ENCODE measurements around the gene RNU6-9.
"Not testable (repeated sequence)": the region's sequence is repeated elsewhere in the genome, so short reads cannot be mapped to it uniquely, and the experiment has no call there.

The RNU6-9 gene

DNA sequence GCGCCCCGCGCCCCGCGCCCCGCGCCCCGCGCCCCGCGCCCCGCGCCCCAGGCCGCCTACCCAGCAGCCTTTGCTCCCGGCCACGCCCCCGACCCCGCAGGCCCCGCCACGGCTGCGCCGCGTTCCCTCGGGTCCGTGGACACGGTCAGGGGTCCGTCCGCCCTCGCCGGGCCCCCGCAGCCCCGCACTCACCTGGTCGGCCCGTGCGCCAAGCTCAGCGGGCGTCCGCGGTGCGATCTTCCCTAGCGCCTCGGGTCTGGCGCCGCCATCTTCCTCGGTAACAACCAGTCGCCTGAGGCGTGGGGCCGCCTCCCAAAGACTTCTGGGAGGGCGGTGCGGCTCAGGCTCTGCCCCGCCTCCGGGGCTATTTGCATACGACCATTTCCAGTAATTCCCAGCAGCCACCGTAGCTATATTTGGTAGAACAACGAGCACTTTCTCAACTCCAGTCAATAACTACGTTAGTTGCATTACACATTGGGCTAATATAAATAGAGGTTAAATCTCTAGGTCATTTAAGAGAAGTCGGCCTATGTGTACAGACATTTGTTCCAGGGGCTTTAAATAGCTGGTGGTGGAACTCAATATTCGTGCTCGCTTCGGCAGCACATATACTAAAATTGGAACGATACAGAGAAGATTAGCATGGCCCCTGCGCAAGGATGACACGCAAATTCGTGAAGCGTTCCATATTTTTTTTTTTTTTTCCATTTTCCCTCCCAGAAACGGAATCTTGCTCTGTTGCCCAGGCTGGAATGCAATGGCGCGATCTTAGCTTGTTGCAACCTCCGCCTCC, at the start of gene RNU6-9, which contains the start of gene MED16:
Gene RNU6-9 (plus strand): TSS at position 591 of the 796 bp plus-strand sequence.
Gene MED16 (minus strand): TSS at position 294 of the 796 bp plus-strand sequence. CDS start 2,056 bp downstream, outside the sequence.
- DNase-seq (ENCODE audit: low spot score), result peak; percentile 96

- no peak for DNase-seq (ENCODE audit: low spot score)
Measured at GRCh38 chr19:843836-844545, 49.3 kb upstream of the RNU6-9 start.

- no peak for DNase-seq (ENCODE audit: low spot score)
Measured at GRCh38 chr19:844546-844971, 48.7 kb upstream of the RNU6-9 start.

DNA sequence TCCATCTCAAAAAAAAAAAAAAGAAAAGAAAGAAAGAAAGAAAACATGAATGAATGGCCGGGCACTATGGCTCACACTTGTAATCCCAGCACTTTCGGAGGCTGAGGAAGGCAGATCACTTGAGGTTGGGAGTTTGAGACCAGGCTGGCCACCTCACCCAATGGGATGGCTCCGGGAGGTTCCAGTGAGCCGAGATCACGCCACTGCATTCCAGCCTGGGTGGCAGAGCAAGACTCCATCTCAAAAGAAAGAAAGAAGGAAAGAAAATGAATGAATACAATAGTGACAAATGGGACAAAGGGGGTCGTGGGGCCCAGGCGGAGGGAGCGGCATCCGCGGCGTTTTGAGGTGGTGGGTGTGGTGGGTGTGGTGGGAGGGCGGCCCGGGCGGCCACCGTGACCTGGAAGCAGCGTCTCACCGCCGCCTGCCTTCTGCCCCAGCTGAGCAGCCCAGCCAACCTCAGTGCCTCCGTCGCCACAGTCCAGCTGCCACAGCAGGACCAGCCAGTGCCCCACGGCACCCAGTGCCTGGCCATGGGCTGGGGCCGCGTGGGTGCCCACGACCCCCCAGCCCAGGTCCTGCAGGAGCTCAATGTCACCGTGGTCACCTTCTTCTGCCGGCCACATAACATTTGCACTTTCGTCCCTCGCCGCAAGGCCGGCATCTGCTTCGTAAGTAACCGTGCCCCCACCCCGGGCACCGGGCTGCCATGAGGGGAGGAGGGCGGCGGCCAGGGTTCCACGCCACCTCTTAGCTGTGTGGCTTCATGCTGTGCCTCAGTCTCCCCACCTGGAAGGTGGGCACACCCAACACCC, 47.4 kb upstream of the RNU6-9 start:
- DNase-seq (ENCODE audit: low spot score), result no peak

GRCh38 chr19:848386-848921, 44.8 kb upstream of the RNU6-9 start:
- no peak for DNase-seq (ENCODE audit: low spot score)

DNA sequence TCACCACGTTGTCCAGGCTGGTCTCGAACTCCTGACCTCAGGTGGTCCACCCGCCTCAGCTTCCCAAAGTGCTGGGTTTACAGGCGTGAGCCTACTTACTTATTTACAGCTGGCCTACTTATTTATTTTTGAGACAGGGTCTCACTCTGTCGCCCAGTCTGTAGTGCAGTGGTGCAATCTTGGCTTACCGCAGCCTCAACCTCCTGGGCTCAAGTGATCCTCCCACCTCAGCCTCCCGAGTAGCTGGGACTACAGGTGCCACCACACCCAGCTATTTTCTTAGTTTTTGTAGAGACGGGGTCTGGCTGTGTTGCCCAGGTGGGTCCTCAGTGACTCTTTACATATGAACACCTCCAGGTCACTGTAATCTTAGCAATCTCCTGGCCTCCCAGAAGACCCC, 44.1 kb upstream of the RNU6-9 start:
- not testable (repeated sequence) for DNase-seq (ENCODE audit: low spot score)

- no peak for DNase-seq (ENCODE audit: low spot score)
Measured at GRCh38 chr19:850221-850978, 42.9 kb upstream of the RNU6-9 start.

GRCh38 chr19:850979-851335, 42.3 kb upstream of the RNU6-9 start:
- DNase-seq (ENCODE audit: low spot score), result no peak

- no peak for DNase-seq (ENCODE audit: low spot score)
Measured at GRCh38 chr19:852136-853013, 40.9 kb upstream of the RNU6-9 start, which contains the start of gene ELANE. ELANE (plus strand) TSS chr19:852303; CDS start chr19:852329, 26 bp downstream.

DNA sequence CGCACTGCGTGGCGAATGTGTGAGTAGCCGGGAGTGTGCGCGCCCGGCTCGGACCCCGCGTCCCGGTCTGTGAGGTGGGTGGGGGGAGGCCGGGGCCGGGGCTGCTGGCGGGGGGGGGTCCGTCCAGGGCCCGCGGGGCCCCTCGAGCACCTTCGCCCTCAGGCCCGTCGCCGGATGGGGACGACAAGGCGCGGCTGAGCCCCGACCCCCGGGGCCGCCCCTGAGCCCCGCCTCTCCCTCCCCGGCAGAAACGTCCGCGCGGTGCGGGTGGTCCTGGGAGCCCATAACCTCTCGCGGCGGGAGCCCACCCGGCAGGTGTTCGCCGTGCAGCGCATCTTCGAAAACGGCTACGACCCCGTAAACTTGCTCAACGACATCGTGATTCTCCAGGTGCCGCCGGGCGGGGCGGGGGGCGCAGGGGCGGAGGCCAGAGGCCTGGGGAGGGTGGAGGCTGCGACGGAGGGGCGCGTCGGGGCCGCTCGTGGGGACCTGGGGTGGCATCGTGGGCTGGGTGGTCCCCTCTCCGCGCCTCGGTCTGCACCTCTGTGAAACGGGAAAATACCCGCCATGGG, 40.2 kb upstream of the RNU6-9 start:
- DNase-seq (ENCODE audit: low spot score), result no peak

DNA sequence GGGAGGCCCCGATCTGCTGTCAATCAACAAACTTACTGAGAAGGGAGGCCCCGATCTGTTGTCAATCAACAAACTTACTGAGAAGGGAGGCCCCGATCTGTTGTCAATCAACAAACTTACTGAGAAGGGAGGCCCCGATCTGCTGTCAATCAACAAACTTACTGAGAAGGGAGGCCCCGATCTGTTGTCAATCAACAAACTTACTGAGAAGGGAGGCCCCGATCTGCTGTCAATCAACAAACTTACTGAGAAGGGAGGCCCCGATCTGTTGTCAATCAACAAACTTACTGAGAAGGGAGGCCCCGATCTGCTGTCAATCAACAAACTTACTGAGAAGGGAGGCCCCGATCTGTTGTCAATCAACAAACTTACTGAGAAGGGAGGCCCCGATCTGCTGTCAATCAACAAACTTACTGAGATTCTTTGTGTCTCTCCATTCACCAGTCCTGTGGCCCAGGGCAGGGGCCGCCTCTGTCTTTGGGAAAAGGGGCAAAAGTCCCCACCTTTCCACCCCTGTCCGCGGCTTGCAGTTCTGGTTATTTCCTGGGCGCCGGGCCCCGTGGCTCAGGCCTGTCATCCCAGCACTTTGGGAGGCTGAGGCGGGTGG, 39.6 kb upstream of the RNU6-9 start:
- not testable (repeated sequence) for DNase-seq (ENCODE audit: low spot score)

GRCh38 chr19:854549-854948, 38.7 kb upstream of the RNU6-9 start:
- no peak for DNase-seq (ENCODE audit: low spot score)

GRCh38 chr19:855142-855541, 38.1 kb upstream of the RNU6-9 start:
- no peak for DNase-seq (ENCODE audit: low spot score)

GRCh38 chr19:855566-856120, 37.6 kb upstream of the RNU6-9 start:
- DNase-seq (ENCODE audit: low spot score), result no peak

- no peak for DNase-seq (ENCODE audit: low spot score)
Measured at GRCh38 chr19:858284-858683, 35.0 kb upstream of the RNU6-9 start.

DNA sequence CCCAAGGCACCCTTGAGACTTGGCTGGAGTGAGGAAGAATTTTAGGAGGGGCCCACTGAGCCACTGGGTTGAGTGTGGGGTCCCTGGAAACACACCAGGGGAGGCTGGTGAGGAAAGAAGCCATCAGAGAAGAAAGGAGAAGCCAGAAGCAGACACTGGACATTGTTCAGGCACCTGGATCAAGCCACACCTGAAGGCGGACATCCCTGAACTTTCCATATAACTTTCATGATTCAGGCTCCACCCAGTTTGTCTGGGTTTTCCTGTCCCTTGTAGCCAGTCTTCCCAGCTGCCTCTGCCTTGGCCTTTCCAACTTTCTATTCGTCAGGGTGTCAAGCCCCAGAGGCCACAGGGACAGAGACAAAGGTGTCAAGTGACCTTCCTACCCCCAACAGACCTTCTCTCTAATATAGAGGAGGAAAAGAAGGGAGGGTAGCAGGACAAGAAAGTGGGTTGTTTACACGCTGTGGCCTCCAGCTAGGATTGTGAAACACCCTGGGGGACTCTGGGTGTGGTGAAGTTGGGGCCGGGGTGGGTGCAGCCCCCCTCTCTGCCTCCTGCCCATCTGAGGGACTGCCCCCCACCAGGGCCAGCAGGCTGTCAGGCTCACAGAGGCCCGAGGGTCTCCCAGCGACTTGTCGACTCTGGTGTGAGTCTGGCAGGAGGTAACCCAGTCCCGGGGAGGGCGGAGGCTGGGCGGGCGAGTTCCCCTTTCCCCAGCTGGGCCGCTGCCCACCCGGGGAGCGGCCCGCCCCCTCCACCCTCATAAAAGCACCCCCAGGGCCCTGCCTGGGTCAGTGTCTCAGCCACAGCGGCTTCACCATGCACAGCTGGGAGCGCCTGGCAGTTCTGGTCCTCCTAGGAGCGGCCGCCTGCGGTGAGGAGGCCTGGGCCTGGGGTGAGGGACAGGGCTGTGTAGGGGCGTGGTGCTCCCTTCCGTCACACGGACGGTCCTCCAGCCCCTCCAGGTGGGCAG, 34.1 kb upstream of the RNU6-9 start, which contains the start of gene CFD:
Gene CFD (plus strand): TSS at position 797 of the 976 bp plus-strand sequence. CDS start 26 bp downstream, at position 823.
- DNase-seq (ENCODE audit: low spot score), result no peak

DNA sequence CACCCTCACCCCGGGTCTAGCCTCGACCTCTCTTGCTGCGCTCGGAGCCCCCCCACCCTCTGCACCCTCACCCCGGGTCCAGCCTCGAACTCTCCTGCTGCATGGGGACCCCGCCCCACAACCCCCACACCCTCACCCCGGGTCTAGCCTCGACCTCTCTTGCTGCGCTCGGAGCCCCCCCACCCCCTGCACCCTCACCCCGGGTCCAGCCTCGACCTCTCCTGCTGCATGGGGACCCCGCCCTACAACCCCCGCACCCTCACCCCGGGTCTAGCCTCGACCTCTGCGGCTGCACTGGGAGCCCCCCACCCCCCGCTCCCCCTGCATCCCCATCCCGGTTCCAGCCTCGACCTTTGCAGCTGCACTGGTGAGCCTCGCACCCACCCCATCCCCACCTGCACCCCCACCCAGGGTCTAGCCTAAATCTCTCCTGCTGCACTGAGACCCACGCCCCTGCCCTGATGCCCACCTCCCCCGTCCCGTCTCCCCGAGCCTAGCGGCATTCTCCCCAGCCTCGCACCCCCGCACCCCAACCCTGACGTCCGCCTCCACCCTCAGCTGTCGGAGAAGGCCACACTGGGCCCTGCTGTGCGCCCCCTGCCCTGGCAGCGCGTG, 32.0 kb upstream of the RNU6-9 start:
- DNase-seq (ENCODE audit: low spot score), result no peak

All from pons (tissue), 1 donor.